ENCODE results near the gene RGCC.

DNA sequence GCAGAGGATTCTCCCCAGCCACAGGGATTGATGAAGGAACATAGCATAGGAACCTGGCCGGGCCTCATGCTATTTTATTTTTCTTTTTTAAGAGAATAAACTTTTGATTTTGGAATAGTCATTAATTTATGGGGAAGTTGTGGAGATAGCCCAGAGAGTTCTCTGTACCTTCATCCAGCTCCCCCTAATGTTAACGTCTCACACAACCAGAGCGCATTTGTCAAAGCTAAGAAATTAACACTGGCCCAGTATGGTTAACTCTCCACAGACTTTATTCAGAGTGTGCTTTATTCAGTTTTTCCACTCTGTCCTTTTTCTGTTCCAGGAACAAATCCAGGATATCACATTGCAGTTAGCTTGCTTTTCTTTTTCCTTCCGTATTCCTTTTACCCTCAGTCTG lies 59.4 kb downstream of the RGCC start:
- TF ChIP-seq, protein P1, sequence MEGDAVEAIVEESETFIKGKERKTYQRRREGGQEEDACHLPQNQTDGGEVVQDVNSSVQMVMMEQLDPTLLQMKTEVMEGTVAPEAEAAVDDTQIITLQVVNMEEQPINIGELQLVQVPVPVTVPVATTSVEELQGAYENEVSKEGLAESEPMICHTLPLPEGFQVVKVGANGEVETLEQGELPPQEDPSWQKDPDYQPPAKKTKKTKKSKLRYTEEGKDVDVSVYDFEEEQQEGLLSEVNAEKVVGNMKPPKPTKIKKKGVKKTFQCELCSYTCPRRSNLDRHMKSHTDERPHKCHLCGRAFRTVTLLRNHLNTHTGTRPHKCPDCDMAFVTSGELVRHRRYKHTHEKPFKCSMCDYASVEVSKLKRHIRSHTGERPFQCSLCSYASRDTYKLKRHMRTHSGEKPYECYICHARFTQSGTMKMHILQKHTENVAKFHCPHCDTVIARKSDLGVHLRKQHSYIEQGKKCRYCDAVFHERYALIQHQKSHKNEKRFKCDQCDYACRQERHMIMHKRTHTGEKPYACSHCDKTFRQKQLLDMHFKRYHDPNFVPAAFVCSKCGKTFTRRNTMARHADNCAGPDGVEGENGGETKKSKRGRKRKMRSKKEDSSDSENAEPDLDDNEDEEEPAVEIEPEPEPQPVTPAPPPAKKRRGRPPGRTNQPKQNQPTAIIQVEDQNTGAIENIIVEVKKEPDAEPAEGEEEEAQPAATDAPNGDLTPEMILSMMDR (IDR thresholded peaks at IDR 0.05) = no peak
- no peak for TF ChIP-seq POLR2A (IDR thresholded peaks at IDR 0.05)

Measured in lower leg skin (tissue), 3 donors.